Caco-2 (cell line): ENCODE data around the gene GALNT12. TPM values are rescaled to one million over a fixed set of nuclear protein-coding genes. Genes with fewer than 3 reads are reported as not detected.

Experiments
- BruUV-seq: library from RNA; stranded (reverse); fragments of 400-500 nt; replicated peaks from 2 replicates; lab custom pipeline; 2021; lab: Mats Ljungman, UMichigan
- CTCF ChIA-PET: fragments of 300-600 bp; sonication (Branson Sonifier 250); formaldehyde crosslinking; loops from one replicate; lab custom pipeline; 2022; ENCODE audit warnings: antibody characterized with exemption; lab: Charles Lee
- POLR2A ChIA-PET: fragments of 300-600 bp; sonication (Branson Sonifier 250); formaldehyde crosslinking; loops from one replicate; lab custom pipeline; 2022; ENCODE audit warnings: antibody characterized with exemption; lab: Charles Lee
- DNase-seq, 2 experiments: peaks; one replicate each; pipeline versions ENCODE4 v3.0.0 to v3.0.0-alpha.2; 2020 to 2022
- H3K27me3 ChIP-seq: replicated peaks from 2 replicates; pipeline ENCODE4 v1.6.0; 2011; ENCODE audit warnings: low read length; ENCODE audit not compliant: control insufficient read depth, insufficient read depth
- H3K36me3 ChIP-seq: 2 replicates; pipeline ENCODE4 v1.5.1; 2011; ENCODE audit warnings: low read length; ENCODE audit not compliant: control insufficient read depth, insufficient read depth
- H3K4me1 ChIP-seq: fragments of 250-450 bp; sonication (Bioruptor Pico); 2 replicates; pipeline ENCODE4 v1.5.1; 2020; ENCODE audit warnings: mild to moderate bottlenecking
- H3K4me3 ChIP-seq: 2 replicates; pipeline ENCODE4 v1.5.1; 2011; ENCODE audit warnings: low read depth, mild to moderate bottlenecking, control low read depth, low read length
- H3K9me3 ChIP-seq: fragments of 250-450 bp; sonication (Bioruptor Pico); 2 replicates; pipeline ENCODE4 v1.5.1; 2020; ENCODE audit warnings: mild to moderate bottlenecking, moderate library complexity
- H3K27ac Mint-ChIP-seq: one replicate; pipeline ENCODE4 v1.8.0; 2022; ENCODE audit warnings: mixed read lengths; ENCODE audit not compliant: unreplicated experiment
- H3K27me3 Mint-ChIP-seq: one replicate; pipeline ENCODE4 v1.8.0; 2022; ENCODE audit warnings: mixed read lengths; ENCODE audit not compliant: insufficient read depth, unreplicated experiment
- H3K36me3 Mint-ChIP-seq: one replicate; pipeline ENCODE4 v1.8.0; 2022; ENCODE audit warnings: mild to moderate bottlenecking, mixed read lengths; ENCODE audit not compliant: insufficient read depth, unreplicated experiment
- H3K4me1 Mint-ChIP-seq: one replicate; pipeline ENCODE4 v1.8.0; 2022; ENCODE audit warnings: low read depth, mixed read lengths; ENCODE audit not compliant: unreplicated experiment
- H3K4me3 Mint-ChIP-seq: one replicate; pipeline ENCODE4 v1.8.0; 2022; ENCODE audit warnings: mild to moderate bottlenecking, moderate library complexity, mixed read lengths; ENCODE audit not compliant: unreplicated experiment
- H3K9me3 Mint-ChIP-seq: one replicate; pipeline ENCODE4 v1.8.0; 2022; ENCODE audit warnings: mixed read lengths; ENCODE audit not compliant: unreplicated experiment
- intact Hi-C: fragments of 100-400 bp; cut with micrococcal nuclease; formaldehyde crosslinking; loops from one replicate; pipeline ENCODE4 v1.10.0; 2022; ENCODE audit not compliant: unreplicated experiment
- total RNA-seq: library from RNA; stranded (reverse); gene quantifications from 2 replicates; pipeline ENCODE4 v1.2.3, GENCODE V29; 2022
- TF ChIP-seq, protein P1 (sequence below), 2 experiments: fragments of 200-600 bp in 1 of 2; IDR thresholded peaks; 1 replicate in 1 of 2; 2 replicates in 1 of 2; pipeline versions ENCODE4 v1.5.1 to v1.8.0; 2011 to 2022; ENCODE audit warnings: antibody characterized with exemption in 1 of 2, control low read depth in 1 of 2, inconsistent platforms in 1 of 2, low read depth in 1 of 2, low read length in 1 of 2, mild to moderate bottlenecking in 1 of 2, moderate library complexity in 1 of 2; ENCODE audit not compliant: insufficient read depth in 1 of 2, severe bottlenecking in 1 of 2, unreplicated experiment in 1 of 2

The GALNT12 gene
- total RNA-seq, 1 experiment from 2014 or later = 3.6 TPM

DNA sequence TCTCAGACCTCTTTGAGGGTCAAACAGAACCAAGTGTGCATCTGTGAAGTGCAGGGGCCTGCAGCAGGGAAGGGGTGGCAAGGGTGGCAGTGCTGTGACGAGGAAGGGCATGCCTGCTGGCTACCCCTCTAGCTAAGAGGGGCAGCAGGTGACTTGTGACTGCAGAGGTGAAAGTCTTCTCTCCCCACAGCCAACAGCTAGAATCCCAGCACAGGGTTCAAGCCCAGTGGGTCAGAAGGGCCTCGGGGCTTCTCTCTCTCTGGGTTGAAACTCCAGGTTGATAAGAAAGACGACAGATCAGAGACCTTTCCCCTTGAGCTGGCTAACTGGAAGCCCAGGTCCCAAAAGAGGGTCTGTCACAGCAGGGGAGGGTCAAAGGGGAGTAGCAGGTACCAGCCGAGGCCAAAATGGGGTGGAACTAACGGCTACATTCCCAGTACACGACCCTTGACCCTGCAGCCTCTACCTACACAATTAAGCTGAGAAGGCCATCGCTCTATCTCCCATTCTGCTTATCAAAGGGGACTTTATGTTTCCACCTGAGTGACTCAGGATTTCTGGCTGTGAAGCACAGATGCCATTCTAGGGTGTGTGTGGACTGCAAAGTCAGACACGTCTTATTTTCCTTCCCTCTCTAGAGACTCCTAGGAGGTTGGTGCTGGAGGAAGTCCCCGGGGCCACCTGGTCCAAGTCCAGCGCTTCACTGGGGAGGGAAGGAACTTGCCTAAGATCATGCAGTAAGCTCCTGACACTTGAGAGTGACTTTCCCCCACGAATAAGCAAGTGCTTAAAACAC, 25.7 kb upstream of the GALNT12 start:
- Mint-ChIP-seq H3K36me3 (peaks cover 27% of the 10 kb centered on the region), H3K27me3 (no peaks in the 10 kb centered on the region), H3K27ac (peak overlapping the region; percentile 91), H3K4me1 (peaks cover 43% of the 10 kb centered on the region), H3K9me3 (no peaks in the 10 kb centered on the region), H3K4me3 (peak overlapping the region; percentile 46)
- no peaks in the 10 kb centered on the region for H3K9me3 ChIP-seq
- H3K4me1 ChIP-seq = peaks cover 59% of the 10 kb centered on the region
- H3K36me3 ChIP-seq = peaks cover 2% of the 10 kb centered on the region
- no peaks in the 10 kb centered on the region for H3K27me3 ChIP-seq
- peak; percentile 76 to 91 for DNase-seq
- intact Hi-C loops = loop anchor here (1.0 kb wide), 1 partner anchor 10 kb away; no protein-coding TSS in a partner anchor
- TF ChIP-seq, protein P1, sequence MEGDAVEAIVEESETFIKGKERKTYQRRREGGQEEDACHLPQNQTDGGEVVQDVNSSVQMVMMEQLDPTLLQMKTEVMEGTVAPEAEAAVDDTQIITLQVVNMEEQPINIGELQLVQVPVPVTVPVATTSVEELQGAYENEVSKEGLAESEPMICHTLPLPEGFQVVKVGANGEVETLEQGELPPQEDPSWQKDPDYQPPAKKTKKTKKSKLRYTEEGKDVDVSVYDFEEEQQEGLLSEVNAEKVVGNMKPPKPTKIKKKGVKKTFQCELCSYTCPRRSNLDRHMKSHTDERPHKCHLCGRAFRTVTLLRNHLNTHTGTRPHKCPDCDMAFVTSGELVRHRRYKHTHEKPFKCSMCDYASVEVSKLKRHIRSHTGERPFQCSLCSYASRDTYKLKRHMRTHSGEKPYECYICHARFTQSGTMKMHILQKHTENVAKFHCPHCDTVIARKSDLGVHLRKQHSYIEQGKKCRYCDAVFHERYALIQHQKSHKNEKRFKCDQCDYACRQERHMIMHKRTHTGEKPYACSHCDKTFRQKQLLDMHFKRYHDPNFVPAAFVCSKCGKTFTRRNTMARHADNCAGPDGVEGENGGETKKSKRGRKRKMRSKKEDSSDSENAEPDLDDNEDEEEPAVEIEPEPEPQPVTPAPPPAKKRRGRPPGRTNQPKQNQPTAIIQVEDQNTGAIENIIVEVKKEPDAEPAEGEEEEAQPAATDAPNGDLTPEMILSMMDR (IDR thresholded peaks at IDR 0.05; ENCODE audit: insufficient read depth in 1 of 2, low read depth in 1 of 2, low read length in 1 of 2, severe bottlenecking in 1 of 2, unreplicated experiment in 1 of 2) = no peak
- CTCF ChIA-PET = interaction anchor here (0.8 kb wide), 1 partner anchor 11 kb away, joined by 3 read pairs; no protein-coding TSS in a partner anchor
- H3K4me3 ChIP-seq = no peak overlapping the region
- POLR2A ChIA-PET = no interaction called here
- BruUV-seq = no TSS peak

DNA sequence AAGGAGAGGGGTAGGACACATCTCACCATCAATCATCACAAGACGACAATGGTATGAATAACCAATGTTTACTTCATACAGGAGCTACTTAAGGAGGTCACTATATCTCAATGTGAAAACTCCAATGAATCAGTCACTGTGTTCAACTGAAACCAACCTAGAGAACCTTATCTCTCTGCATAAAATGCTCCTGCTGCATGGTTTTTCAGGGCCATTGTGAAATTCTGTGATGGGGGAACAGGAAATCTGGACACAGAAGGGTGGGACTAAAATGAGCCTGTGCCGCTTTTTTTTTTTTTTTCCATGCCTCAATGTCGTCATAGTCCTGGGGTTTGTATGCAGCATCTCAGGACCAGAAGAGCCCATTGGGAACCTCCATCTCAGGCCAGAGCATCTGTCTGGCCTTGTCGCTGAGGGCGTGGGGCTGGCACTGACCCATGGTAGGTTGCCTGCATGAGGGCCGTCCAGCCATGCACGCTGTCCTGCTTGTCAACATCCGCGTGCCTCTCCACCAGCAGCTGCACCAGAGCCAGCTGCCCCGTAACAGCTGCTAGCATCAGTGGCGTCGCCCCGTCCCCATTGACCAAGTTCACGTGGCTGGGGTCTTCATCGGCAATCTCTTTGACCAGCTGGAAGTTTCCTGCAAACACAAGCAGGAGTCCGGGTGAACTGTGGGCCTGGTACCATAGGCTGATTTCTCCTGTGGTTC, 23.8 kb upstream of the GALNT12 start:
- Mint-ChIP-seq H3K27ac (peak overlapping the region; percentile 91), H3K9me3 (no peaks in the 10 kb centered on the region), H3K36me3 (peaks cover 40% of the 10 kb centered on the region), H3K4me3 (no peak overlapping the region), H3K27me3 (no peaks in the 10 kb centered on the region), H3K4me1 (peaks cover 44% of the 10 kb centered on the region)
- Histone ChIP-seq H3K4me1 (peaks cover 53% of the 10 kb centered on the region), H3K4me3 (no peak overlapping the region), H3K27me3 (no peaks in the 10 kb centered on the region), H3K36me3 (no peaks in the 10 kb centered on the region; the same call in 1 of the 2 replicates), H3K9me3 (no peaks in the 10 kb centered on the region)
- TF ChIP-seq, protein P1 (IDR thresholded peaks at IDR 0.05; ENCODE audit: insufficient read depth in 1 of 2, low read depth in 1 of 2, low read length in 1 of 2, severe bottlenecking in 1 of 2, unreplicated experiment in 1 of 2) = no peak
- BruUV-seq = no TSS peak
- intact Hi-C loops = no loop called here
- ChIA-PET CTCF (no interaction called here), POLR2A (no interaction called here)
- no peak for DNase-seq
